Activated CD4-positive, alpha-beta T cell treated with anti-CD3 and anti-CD28 coated beads for 1 hour (primary cell): ENCODE data around the gene TNFRSF4.
"Not testable (repeated sequence)": the region's sequence is repeated elsewhere in the genome, so short reads cannot be mapped to it uniquely, and the experiment has no call there.

ENCODE experiments used
- DNase-seq: peaks from one replicate; pipeline ENCODE4 v3.0.0-alpha.2; 2020

The TNFRSF4 gene

DNA sequence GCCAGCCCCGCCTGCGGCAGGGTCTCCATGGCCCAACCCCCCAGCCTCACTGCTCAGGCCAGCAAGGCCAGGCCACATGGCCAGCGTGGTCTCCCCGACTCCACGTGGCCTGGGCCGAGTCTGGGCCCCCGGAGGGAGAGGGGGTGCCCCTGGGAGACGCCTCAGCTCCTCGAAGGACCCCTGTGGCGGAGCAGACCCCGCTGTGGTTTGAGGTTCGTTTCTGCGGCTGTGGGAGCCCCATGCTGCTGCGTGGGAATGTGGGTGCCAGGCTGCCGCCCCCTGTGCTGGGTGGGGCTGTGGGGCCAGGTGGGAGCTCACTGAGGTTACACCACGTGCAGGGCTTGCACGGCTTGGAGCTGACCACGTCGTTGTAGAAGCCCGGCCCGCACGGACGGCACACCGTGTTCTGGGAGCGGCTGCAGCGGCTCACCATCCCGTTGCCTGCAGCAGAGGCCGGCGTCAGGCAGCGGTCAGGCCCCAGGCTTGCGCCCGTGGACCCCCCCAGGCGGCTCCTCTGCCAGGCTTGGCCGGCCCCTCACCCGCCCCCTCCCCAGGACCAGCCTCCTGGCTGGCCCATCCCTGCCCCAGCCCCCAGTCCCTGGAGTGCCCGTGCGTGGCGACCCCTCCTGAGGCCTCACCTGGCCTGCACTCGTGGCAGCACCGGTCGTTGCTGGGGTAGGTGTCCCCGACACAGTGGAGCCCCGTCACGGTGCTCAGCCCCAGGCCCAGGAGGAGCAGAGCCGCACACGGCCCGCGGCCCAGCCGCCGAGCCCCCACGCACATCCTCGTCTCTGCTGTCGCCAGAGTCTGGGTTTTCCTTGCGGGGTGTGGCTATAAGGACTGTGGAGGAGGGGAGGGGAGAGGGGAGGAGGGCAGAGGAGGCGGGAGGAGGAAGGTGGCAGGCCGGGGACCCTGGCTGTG is at the start of gene TNFRSF4:
TSS of gene TNFRSF4 (minus strand) at position 809 of the 921 bp plus-strand sequence. CDS start at position 783, 26 bp downstream.
- DNase-seq: no peak

DNA sequence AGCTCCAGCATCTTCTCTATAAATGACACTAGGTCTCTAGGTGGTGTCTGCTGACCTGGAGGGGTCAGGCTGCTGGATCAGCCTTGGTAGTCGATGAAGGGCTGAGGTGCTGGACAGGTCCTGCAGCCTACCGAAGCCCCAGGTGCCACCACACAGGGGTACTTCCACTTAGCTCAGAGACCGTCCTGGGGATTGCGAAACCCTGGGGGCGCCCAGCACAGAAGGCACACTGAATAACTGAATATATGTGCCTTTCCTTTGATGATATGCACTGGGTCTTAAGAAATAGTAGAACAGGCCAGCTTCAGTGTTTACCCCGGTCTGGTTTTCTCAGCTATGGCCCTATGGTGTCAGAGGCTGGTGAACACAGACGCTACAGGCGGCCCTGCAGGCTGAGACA is 48.8 kb upstream of the TNFRSF4 start:
- DNase-seq: no peak

DNA sequence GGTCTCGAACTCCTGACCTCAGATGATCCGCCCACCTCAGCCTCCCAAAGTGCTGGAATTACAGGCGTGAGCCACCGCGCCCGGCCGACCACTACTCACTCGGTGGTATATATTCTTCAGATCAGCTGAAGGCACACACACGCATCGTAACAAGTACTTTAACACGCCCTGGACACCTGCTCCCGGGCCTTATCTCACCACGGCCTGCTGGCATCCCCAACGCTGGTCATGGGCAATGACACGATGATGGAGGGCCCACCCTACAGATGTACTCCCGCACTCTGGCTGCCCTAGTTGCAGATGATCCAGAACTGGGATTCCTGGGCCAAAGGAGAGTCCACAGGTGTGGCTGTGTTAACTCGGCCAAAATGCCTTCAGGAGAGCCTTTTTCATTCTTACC is 48.1 kb upstream of the TNFRSF4 start:
- no peak for DNase-seq

DNA sequence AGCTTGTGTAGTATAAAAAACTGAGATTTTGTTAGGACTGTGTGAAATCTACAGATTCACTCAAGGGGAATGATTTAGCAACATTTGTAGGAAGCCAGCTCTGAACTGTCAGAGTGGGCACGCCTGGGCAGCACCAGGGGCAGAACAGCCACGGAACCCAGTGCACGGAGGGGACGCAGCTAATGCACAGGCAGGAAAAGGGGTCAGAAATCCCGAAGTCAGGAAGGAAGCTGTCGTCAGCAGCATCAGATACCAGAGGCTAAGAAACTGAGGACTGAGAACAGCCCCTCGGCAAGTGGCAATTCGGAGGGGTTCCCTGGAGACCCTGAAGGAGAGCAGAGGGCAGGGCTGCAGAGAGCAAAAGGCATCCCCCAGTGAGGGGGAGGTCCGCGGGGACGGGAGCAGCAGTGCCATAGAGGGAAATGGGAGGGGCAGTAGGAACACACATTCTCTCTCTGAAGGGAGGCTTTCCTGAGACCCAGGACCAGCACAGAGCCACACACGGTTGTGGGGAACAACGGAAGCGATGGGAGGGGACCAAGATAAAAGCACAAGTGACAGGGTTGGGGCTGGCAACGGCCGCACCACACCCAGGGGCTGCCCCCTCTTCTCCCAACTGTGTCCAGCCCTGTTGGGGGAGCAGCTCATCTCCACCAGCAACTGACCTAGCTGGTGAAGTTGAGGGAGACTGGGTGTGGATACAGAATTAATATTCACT is 47.0 kb upstream of the TNFRSF4 start:
- DNase-seq: no peak

DNA sequence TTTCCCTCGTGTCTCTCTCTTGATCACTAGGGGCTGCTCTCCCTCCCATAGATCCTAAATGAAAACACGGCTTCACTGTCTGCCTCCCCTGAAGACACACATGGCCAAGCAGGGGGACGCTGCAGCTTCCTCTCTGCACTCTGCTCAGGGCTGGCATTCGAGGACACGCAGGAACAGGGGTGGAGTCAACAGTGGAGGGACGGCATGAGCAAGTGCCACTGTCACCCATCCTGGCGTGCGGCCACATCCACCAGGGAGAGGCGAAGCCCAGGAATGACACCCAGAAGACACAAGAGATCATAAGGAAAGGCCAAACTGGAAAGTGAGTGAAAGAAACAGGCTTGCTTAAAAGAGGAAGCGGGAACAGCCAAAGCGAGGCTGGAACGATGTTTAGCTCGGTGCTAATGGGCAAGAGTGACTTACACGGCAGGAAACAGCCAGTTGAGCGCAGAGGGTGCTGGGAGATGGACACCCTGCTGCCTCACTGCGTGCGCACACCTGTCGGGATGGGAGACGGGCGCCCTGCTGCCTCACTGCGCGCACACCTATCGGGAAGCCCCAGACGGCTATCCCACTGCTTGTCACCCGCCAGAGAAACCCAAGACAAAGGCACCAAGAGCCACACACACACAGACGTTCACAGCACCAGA is 46.1 kb upstream of the TNFRSF4 start:
- no peak for DNase-seq

DNA sequence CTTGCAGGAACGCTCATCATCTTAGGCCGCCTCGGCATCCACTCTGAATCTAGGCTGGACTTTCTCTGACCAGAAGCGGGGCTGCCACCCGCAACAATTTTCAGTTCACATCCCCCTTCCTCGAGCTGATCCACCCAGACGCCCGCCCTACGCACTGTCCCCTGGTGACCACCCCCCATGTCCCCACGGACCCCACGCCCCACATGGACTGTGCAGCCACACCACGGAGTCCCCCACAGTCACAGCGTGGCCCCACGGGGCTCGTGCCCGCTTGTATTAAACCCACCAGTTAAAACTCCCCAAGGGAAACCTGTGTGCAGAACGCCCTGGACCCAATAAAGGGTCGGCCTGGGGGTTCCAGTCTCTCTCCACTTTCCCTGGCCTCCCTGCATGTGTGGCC is 45.6 kb upstream of the TNFRSF4 start:
- DNase-seq: no peak

DNA sequence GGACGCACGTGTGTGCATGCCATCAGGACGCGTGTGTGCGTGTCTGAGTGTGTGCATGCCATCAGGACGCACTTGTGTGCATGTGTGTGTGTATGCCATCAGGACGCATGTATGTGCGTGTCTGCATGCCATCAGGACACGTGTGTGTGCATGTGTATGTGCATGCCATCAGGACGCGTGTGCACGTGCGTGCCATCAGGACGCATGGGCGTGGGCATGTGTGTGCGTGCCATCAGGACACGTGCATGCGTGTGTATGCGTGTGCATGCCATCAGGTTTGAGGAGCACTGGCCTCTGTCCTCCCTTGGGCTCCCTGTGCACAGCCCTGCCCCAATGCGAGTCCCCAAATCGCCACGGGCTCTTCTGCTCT is 45.2 kb upstream of the TNFRSF4 start:
- no peak for DNase-seq

DNA sequence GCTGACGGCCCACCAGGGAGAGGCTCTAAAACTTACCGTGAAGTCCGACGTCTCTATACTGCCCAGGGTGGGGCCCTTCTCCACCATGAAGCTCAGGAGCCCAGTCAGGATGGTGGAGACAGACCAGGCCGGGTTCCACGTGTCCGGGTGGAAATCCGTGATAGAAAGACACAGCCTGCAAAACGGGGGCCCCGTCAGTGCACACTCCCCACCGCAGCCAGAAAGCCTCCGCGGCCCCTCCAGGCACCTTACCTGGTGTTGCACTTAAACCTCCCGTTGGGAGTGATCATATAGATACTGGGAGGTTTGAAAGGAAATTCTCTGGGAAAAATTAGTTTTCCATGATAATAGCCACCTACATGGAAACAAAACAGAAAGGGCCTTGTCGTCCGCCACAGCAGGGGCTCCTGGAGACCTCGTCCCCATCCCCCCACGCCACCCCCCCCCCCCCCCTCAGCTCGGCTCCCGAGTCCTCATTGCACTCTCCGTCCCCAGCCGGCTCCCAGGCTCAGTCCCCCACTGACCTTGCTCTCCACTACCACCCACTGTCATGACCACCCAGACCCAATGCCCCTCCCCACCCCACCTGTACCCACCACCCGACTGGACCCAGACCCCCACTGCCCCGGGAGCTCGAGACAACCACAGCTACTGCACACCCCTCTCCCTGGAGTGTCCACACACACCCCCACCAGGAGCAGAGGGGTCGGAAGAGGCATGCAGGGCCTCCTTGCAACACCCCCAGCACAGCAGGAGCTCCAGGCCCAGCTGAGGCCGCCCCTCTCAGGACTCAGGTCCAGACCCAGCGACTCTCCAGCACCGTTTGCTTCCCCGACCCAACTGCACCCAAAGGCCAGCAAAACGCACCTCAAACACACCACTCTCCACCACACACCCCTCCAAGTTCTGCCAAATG is 43.3 kb upstream of the TNFRSF4 start:
- no peak for DNase-seq

DNA sequence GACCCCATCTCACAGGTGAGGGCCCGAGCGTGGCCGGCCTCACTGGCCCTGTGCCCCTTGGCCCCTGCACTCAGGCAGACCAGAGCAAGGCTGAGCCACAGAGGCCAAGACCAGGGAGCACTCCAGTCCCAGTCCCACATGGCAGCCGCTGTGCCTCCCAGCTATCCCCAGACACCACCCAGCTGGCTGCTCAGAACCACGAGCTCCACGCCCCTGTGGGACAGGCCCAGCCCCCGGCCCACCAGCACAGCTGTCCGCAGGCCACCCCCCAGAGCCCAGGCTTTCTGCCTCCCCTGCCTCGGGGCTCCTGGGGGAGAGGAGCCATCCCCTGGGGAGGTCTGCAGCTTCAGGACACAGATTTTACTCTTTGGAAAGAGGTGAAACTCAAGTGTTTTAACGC is 41.7 kb upstream of the TNFRSF4 start:
- no peak for DNase-seq

DNA sequence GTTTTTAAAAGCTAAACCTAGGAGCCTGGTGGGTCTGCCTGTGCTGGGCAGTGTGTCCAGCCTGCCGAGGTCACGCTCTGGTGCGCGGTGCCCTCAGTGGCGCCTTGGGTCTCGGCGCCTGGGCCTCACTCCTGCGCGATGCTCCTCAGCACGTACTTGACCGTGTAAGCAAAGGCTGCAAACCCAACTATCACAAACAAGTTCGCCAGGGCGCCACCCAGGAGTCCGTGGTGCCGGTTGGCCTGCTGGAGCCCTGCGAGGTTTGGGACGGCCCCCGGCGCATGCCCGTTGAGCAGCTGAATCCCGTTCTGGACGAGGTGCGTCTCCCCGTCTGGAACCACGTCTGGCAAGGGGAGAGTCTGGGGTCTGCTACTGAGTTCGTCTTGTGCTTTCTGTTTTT is 41.1 kb upstream of the TNFRSF4 start:
- DNase-seq: no peak

DNA sequence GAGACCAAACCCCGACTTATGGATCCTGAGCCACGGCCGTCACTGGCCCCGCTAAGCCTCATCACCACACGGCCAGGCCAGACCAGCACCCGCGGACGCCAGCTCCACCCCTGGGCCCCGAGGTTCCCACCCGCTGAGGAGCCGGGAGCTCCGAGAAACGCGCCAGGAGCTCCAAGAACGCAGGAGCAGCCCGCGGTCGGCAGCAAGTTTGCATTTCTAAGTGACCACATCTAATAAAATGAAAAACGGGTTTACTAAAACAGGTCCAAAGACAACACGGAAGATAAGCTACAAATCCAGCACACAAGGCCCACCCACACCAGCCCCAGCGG is 40.7 kb upstream of the TNFRSF4 start:
- DNase-seq: no peak

DNA sequence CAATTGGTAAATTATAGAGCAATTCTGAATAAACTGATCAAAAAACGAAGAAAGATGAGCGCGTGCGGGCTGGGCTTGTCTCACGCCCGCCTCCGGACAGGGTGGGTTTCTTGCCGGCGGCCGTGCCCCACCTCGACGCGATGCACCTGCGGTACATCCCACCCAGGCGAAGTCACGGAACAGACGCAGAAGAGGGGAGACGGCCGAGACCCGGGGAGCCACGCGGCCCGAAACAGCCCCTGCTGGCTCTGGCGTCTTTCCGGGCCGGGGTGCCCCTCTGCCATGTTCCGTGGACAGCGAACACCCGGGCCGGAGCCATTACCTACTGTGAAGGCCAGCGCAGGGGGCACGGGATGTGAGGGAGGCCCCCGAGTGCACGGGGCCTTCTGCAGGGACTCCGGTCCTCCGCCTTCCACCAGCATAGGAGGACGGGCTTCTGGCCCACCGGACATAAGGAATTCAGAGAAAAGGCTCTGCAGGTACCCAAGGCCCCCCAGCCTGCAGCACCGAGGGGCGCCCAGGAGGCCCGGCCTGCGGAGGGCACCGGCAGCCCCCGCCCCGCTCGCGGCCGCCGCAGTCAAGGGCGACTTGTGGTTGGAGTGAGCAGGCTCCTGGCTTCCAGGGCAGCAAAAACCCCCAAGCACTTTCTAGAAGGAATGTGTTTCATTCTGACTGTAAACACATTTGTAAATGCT is 40.2 kb upstream of the TNFRSF4 start:
- DNase-seq: no peak

DNA sequence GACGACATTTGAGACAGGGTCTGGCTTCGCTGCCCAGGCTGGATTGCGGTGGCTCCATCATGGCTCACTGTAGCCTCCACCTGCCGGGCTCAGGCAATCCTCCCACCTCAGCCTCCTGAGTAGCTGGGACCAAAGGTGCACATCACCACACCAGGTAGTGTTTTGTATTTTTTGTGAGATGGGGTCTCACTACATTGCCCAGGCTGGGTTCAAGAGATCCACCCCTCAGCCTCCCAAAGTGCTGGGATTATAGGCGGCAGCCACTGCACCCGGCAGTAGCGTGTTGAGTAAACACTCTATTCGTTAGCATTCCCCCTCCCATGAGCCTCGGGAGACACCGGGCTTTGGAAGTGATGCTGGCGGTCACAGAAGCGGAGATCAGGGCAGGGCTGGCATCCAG is 39.4 kb upstream of the TNFRSF4 start:
- no peak for DNase-seq

DNA sequence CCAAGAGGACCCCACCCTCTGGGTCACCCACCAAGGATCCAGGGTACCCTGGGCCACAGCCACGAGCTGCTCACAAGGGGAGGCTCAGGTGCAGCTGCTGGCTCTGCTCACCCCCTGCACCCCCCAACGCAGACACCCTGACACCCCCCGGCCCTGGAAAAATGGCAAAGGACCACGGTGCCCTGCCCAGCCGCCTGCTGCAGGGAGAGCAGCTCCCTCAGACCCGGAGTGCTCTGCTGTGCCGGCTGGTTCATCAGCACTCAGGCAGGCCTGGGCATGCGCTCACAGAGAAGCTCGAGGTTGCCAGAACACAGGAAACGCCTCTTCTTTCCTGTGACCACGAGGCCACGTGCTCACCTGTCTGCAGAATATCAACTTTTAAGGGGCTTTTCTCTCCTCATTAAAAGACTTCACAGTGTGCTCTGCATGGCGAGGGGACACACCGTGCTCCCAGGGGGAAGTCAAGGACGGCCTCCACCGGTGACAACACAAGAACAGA is 36.9 kb upstream of the TNFRSF4 start:
- peak; percentile 42 for DNase-seq

DNA sequence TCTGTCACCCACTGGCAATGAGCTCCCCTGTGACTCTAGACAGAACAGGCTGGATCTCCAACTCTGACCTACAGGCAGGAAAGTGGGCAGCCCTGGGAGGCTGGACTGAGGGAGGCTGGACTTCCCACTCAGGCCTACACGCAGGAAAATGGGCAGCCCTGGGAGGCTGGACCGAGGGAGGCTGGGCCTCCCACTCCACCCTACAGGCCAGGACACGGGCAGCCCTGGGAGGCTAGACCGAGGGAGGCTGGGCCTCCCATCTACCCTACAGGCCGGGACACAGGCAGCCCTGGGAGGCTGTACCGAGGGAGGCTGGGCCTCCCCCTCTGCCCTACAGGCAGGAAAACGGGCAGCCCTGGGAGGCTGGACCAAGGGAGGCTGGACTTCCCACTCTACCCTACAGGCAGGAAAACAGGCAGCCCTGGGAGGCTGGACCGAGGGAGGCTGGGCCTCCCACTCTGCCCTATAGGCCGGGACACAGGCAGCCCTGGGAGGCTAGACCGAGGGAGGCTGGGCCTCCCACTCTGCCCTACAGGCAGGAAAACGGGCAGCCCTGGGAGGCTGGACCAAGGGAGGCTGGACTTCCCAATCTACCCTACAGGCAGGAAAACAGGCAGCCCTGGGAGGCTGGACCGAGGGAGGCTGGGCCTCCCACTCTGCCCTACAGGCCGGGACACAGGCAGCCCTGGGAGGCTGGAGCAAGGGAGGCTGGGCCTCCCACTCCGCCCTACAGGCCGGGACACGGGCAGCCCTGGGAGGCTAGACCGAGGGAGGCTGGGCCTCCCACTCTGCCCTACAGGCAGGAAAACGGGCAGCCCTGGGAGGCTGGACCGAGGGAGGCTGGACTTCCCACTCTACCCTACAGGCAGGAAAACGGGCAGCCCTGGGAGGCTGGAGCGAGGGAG is 34.3 kb upstream of the TNFRSF4 start:
- not testable (repeated sequence) for DNase-seq

DNA sequence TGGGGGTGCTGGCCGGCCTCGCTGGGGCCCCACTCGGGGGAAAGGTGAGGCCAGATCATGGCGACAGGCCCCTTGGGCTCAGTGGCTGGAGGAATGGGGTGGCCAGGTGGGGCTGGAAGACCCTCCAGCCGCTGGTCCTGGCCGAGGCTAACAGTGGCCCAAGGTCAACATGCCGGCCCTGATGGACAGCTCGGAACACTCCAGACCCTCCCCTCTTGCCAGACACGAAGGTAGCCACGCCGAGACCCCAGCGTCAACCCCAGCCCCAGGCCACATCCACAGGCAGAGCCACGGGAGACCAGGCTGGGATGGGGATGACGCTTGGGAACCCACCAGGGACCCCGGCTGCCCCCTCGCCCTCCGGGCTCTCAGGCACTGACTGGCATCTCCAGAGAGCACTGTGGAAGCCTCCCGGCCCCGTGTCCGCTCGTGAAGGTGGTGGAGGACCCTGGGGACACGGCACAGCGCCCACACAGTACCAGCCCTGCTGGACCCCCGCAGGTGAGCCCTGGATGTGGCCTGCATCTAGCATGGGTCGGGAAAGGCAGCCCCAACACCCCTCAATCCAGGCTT is 33.5 kb upstream of the TNFRSF4 start:
- DNase-seq: no peak

DNA sequence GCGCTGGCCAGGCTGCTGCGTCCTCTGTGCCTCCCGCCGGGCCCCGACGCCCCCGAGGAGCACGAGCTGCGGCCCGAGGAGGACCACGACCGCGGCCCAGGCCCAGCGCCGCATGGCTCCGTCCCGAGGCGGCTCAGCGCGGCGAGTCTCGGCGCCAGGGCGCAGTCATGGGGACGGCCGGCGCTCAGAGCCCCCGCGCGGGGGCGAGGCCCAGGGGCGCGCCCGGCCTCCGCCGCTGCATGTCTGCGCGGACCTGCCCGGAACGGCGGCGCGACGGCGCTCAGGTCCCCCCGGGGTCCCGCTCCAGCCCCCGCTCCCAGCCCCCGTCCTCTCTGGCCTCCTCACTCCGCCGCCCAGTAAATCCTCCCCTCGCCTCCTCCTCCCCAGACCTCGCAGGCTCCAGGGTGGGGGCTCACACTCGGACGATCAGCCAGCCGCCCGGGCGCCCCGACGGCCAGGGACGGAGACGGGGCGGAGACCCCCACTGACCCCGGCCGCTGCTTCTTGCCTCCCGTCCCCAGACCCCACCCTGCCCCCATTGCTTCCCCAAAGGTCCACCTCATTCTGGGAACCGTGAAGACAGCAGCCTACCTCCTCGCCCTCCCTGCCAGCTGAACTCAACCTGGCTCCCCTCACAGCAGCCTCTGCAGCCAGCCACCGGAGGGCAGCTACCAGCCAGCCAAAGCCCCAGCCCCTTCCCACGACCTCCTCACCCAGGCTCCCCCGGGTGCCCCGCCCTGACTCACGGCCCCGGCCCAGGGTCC is 32.8 kb upstream of the TNFRSF4 start, which contains the start of gene C1QTNF12:
TSS of gene C1QTNF12 (minus strand) at position 146 of the 764 bp plus-strand sequence. CDS start at position 114, 32 bp downstream.
- DNase-seq: no peak

DNA sequence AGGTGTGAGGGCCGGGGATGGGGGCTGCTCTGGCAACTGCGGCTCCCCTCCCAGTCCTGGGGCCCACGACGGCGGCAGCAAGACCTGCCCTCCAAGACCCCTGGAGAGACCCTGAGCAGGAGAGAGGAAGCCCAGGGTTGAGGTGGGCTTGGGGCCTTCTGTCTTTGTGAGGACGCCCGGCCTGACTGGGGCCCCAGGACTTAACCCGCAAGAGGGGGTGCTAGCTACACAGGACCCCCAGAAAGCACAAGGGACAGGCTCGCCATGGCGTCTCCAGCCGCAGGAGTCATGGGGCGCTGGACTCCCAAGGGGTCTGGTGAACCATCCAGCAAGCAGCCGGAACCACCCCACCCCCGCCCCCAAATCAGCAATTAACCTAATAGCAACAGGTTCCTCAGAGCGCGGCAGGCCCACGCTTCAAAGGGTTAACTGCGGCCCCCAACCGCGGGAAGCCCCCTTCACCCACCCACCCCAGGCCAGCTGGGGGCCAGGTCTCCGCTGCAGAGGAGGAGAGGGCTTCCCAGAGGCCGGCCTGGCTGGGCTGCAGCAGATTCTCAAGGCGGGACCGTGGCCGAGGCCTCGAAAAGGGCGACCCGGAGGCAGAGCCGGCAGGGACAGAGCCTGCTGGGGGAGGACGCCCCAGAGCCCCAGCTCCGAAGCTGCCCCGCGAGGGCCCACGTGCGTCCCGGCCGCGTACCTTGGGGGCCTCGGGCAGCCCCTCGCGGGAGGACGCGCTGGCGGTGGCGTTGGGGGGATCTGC is 32.0 kb upstream of the TNFRSF4 start:
- DNase-seq: no peak
